Measurements from ENCODE around the gene SPTBN4. TPM values are rescaled to one million over a fixed set of nuclear protein-coding genes. Genes with fewer than 3 reads are reported as not detected.
A peak's percentile ranks its signal among the peaks of the same experiment; 100 is the strongest.

Gene SPTBN4
- total RNA-seq, 2 donors from 2014 or later: 1.8 to 6.3 TPM

DNA sequence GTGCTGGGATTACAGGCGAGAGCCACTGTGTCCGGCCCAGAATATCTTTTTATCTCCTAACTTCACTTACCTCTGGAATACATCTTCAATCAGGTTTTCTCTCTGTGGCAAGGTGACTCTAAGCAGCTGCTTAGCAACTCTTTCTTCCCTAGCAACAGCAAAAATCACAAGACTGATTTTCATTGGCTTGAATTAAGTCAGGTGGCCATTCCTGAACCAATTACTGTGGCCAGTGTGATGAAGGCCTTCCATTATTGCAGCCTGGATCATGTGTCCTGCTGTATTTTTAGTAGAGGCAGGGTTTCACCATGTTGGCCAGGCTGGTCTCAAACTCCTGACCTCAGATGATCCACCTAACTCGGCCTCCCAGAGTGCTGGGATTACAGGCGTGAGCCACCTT lies 125.4 kb downstream of the SPTBN4 start:
- Histone ChIP-seq H3K36me3 (replicated peaks in 1 of 2; ENCODE audit: insufficient read depth in 1 of 2, low read depth in 2 of 2) (no peaks in the 10 kb centered on the region), H3K4me3 (no peak overlapping the region), H3K27ac (no peak overlapping the region), H3K27me3 (peaks cover 0 to under 1% of the 10 kb centered on the region in 2 donors), H3K9me3 (no peaks in the 10 kb centered on the region), H3K4me1 (peaks cover 6% of the 10 kb centered on the region)
- TF ChIP-seq CTCF (IDR thresholded peaks at IDR 0.05) (no peak), POLR2A (IDR thresholded peaks at IDR 0.05) (no peak)
- intact Hi-C loops (cut with DNase I): no loop called here
- 83 to 94% methylated on average over 4 of the region's 4 CpGs for WGBS, 2 donors
- ATAC-seq: no peak
- peak in 1 of 4 donors; percentile 16 for DNase-seq

DNA sequence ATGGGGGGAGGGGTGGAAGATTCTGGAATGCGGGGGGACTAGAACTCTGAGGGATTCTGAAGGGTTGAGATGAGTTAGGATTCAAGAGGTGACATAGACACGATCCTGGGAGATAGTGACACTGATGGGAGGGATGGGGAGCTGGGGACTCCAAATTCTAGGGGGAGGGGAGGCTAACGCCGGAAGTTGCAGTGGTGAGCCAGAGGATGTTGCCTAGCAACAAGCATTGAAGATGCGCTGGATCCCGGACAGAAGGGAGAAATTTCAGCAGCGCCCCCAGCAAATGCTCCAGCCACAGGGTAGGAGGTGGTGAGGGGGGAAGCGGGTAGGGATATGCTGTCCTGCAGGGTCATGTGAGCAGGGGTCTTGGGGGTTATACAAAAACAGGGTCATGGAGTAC lies 127.5 kb downstream of the SPTBN4 start:
- DNase-seq (no peak), ATAC-seq (no peak)
- Histone ChIP-seq H3K36me3 (replicated peaks in 1 of 2; ENCODE audit: insufficient read depth in 1 of 2, low read depth in 2 of 2) (no peaks in the 10 kb centered on the region), H3K4me1 (peaks cover 19% of the 10 kb centered on the region), H3K4me3 (no peak overlapping the region), H3K27ac (no peak overlapping the region), H3K27me3 (peaks cover 0 to 8% of the 10 kb centered on the region in 2 donors), H3K9me3 (no peaks in the 10 kb centered on the region)
- TF ChIP-seq POLR2A (IDR thresholded peaks at IDR 0.05): no peak
- TF ChIP-seq CTCF (IDR thresholded peaks at IDR 0.05): no peak
- intact Hi-C loops (cut with DNase I): no loop called here
- 20 to 27% methylated on average over 8 of the region's 8 CpGs for WGBS, 2 donors

DNA sequence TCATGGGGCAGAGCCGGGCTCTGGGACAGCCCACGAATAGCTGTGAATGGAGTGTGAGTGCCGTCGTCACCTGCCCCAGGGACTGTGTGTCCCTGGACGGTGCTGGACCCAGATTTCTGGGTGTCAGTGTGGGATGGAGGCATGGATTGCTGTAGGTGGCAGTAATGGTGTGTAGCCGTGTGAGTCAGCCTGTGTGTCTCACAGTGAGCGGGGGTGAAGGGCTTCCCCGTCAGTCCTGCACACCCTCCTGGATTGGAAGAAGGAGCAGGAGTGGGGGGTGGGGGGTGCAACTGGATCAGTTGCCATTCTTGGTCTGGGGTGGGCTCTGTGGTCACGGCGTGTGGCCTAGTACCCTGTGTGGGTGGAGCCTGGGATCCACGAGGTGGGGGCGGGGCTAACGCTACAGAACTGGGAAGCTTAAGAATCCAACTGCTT lies 127.9 kb downstream of the SPTBN4 start:
- no peak for TF ChIP-seq POLR2A (IDR thresholded peaks at IDR 0.05)
- no peak for TF ChIP-seq CTCF (IDR thresholded peaks at IDR 0.05)
- Histone ChIP-seq H3K4me1 (peaks cover 19% of the 10 kb centered on the region), H3K4me3 (no peak overlapping the region), H3K27me3 (peaks cover 0 to 8% of the 10 kb centered on the region in 2 donors), H3K9me3 (no peaks in the 10 kb centered on the region), H3K36me3 (replicated peaks in 1 of 2; ENCODE audit: insufficient read depth in 1 of 2, low read depth in 2 of 2) (no peaks in the 10 kb centered on the region), H3K27ac (no peak overlapping the region)
- ATAC-seq (no peak), DNase-seq (no peak)
- WGBS, 2 donors: 23 to 31% methylated on average over 12 to 13 of the region's 13 CpGs
- intact Hi-C loops (cut with DNase I): loop anchor here (5.0 kb wide), 1 partner anchor 62 kb away; no protein-coding TSS in a partner anchor

DNA sequence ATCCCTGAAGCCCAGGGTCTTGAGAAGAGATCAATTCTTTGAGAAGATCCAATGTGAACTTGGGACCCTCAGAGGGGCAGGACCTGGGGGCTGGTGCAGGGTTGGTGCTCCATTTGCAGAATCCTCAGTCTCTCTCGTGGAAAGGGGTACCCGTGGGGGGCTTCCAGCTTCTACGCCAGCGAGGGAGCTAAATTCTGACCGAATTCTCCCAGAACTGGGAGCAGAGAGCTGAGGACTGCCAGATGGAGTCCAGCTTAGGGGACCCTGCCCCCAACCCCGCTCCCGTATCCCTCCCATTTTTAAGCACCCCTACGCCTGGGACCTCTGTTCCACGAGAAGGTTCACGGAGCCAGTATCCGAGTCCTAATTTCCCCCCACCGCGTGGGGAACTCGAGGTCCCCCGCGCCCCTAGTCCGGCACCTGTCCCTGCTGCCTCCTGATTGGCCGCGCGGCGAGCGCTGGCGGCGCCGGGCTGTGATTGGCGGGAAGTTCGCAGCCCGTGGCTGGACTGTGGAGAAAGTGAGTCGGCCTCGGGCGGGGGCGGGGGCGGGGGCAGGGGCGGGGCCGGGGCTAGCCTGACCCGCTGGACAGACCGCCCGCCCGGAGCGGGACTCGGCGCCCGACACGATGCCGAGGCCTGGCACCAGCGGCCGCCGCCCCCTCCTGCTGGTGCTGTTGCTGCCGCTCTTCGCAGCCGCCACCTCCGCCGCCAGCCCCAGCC lies 130.0 kb downstream of the SPTBN4 start:
- ATAC-seq (peak; percentile 57), DNase-seq (peak; percentile 58 to 72 (median 65))
- intact Hi-C loops (cut with DNase I): loop anchor here (5.0 kb wide), 1 partner anchor 64 kb away; no protein-coding TSS in a partner anchor
- H3K36me3 ChIP-seq (replicated peaks in 1 of 2; ENCODE audit: insufficient read depth in 1 of 2, low read depth in 2 of 2): no peaks in the 10 kb centered on the region
- H3K27ac ChIP-seq: no peak overlapping the region
- H3K9me3 ChIP-seq: no peaks in the 10 kb centered on the region
- WGBS, 2 donors: 5 to 42% methylated on average over 2 to 32 of the region's 53 CpGs
- TF ChIP-seq POLR2A (IDR thresholded peaks at IDR 0.05) (no peak), CTCF (IDR thresholded peaks at IDR 0.05) (no peak)
- H3K4me3 ChIP-seq: no peak overlapping the region
- peaks cover 37% of the 10 kb centered on the region for H3K4me1 ChIP-seq
- peaks cover 0 to 25% of the 10 kb centered on the region in 2 donors for H3K27me3 ChIP-seq

Measured in body of pancreas (tissue), 4 donors.